SK-N-SH (cell line): ENCODE measurements around the gene NODAL.

Experiments
- GATA2 ChIP-seq: sonication (generic); formaldehyde crosslinking; IDR thresholded peaks from 2 replicates; pipeline ENCODE4 v1.5.0; 2020; ENCODE audit warnings: mild to moderate bottlenecking, missing genetic modification reagents
- JUND ChIP-seq: IDR thresholded peaks from 2 replicates; pipeline ENCODE4 v1.4.0; 2012
- RAD21 ChIP-seq: IDR thresholded peaks from 2 replicates; pipeline ENCODE4 v1.6.1; 2012; ENCODE audit warnings: mild to moderate bottlenecking, low read length
- TAF1 ChIP-seq: IDR thresholded peaks from 2 replicates; pipeline ENCODE4 v1.6.1; 2012; ENCODE audit warnings: low read depth, mild to moderate bottlenecking, low read length, moderate library complexity, borderline replicate concordance
- TF ChIP-seq, protein P1 (sequence below): fragments of 200-600 bp; sonication (generic); IDR thresholded peaks from 2 replicates; pipeline ENCODE4 v1.6.1; 2017; ENCODE audit warnings: antibody characterized with exemption, mild to moderate bottlenecking, moderate library complexity
- TF ChIP-seq, protein P2 (sequence below): fragments of 150-350 bp; IDR thresholded peaks from 2 replicates; pipeline ENCODE4 v1.6.1; 2017; ENCODE audit warnings: antibody characterized with exemption, low read length, low read depth, borderline replicate concordance
- TF ChIP-seq, protein P3 (sequence below): IDR thresholded peaks from 2 replicates; pipeline ENCODE4 v1.4.0; 2012; ENCODE audit warnings: low read depth
- TF ChIP-seq, protein P4 (sequence below): fragments of 150-350 bp; IDR thresholded peaks from 2 replicates; pipeline ENCODE4 v1.6.1; 2016; ENCODE audit warnings: mild to moderate bottlenecking, low read depth, low read length

DNA sequence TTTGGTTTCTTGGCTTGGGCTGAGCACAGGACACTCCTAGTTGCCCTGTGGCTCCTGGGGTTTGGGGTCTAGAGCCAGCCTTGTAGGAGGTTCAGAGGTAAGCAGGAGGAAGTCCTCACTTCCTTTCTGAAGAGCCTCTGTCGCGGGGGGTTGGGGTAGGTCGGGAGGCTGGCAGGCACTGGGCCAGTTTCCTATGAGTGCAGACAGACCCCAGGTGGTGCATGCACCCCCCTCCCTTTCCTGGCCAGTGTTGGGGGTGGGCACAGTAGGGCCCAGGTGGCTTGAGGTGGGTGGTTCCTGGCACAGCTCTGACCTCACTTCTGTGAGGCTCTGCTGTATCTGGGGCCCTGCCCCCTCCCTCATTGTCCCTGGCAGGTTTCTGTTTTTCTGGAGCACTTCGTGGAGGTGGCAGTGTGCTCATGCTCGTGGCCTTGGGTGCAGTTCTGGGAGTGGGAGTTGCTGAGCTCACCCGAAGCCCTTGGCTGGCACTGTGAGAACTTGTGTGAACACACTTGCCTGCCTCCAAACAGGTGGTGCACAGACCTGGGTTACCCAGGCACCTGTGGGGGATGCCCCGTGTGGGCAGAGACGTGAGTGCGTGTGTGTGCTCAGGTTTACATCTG is 38.9 kb upstream of the NODAL start:
- TF ChIP-seq, protein P1, sequence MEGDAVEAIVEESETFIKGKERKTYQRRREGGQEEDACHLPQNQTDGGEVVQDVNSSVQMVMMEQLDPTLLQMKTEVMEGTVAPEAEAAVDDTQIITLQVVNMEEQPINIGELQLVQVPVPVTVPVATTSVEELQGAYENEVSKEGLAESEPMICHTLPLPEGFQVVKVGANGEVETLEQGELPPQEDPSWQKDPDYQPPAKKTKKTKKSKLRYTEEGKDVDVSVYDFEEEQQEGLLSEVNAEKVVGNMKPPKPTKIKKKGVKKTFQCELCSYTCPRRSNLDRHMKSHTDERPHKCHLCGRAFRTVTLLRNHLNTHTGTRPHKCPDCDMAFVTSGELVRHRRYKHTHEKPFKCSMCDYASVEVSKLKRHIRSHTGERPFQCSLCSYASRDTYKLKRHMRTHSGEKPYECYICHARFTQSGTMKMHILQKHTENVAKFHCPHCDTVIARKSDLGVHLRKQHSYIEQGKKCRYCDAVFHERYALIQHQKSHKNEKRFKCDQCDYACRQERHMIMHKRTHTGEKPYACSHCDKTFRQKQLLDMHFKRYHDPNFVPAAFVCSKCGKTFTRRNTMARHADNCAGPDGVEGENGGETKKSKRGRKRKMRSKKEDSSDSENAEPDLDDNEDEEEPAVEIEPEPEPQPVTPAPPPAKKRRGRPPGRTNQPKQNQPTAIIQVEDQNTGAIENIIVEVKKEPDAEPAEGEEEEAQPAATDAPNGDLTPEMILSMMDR, result no peak
- TF ChIP-seq GATA2 (no peak), JUND (no peak), RAD21 (no peak), TAF1 (no peak)
- TF ChIP-seq, protein P2, sequence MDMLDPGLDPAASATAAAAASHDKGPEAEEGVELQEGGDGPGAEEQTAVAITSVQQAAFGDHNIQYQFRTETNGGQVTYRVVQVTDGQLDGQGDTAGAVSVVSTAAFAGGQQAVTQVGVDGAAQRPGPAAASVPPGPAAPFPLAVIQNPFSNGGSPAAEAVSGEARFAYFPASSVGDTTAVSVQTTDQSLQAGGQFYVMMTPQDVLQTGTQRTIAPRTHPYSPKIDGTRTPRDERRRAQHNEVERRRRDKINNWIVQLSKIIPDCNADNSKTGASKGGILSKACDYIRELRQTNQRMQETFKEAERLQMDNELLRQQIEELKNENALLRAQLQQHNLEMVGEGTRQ, result no peak
- TF ChIP-seq, protein P3, sequence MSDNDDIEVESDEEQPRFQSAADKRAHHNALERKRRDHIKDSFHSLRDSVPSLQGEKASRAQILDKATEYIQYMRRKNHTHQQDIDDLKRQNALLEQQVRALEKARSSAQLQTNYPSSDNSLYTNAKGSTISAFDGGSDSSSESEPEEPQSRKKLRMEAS, result no peak
- TF ChIP-seq, protein P4, sequence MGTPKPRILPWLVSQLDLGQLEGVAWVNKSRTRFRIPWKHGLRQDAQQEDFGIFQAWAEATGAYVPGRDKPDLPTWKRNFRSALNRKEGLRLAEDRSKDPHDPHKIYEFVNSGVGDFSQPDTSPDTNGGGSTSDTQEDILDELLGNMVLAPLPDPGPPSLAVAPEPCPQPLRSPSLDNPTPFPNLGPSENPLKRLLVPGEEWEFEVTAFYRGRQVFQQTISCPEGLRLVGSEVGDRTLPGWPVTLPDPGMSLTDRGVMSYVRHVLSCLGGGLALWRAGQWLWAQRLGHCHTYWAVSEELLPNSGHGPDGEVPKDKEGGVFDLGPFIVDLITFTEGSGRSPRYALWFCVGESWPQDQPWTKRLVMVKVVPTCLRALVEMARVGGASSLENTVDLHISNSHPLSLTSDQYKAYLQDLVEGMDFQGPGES, result no peak
